ENCODE results near the gene SPSB2.

GRCh38 chr12:6899427-6899826, 26.3 kb upstream of the SPSB2 start:
- TF ChIP-seq TAF1 (IDR thresholded peaks at IDR 0.05; ENCODE audit: low read depth): no peak
- TF ChIP-seq EZH2 (IDR thresholded peaks at IDR 0.05; ENCODE audit: borderline replicate concordance, insufficient read depth, low read length, poor library complexity, severe bottlenecking): no peak
- TF ChIP-seq MXI1 (conservative IDR thresholded peaks at IDR 0.05; ENCODE audit: poor library complexity, severe bottlenecking): no peak
- no peak for TF ChIP-seq CTCF (IDR thresholded peaks at IDR 0.05; ENCODE audit: poor library complexity, severe bottlenecking)
- no peak for TF ChIP-seq EP300 (conservative IDR thresholded peaks at IDR 0.05; ENCODE audit: poor library complexity, severe bottlenecking)
- no peak for TF ChIP-seq POLR2AphosphoS5 (IDR thresholded peaks at IDR 0.05)
- TF ChIP-seq RAD21 (conservative IDR thresholded peaks at IDR 0.05): no peak
